ENCODE results near the gene JMJD4. TPM values are rescaled to one million over a fixed set of nuclear protein-coding genes. Genes with fewer than 3 reads are reported as not detected.

JMJD4 gene
- polyA plus RNA-seq, 1 donor (not counting 4 experiments of a cell fraction or from before 2014, with no cell fraction given) = 19.5 TPM

GRCh38 chr1:227778401-227778947 is 43.4 kb upstream of the JMJD4 start:
- Histone ChIP-seq H3K4me2 (ENCODE audit: control insufficient read depth, extremely low read depth, insufficient read depth, low read depth, low read length) (no peak overlapping the region), H3K4me3 (ENCODE audit: control insufficient read depth in 2 of 3, extremely low read depth in 1 of 3, insufficient read depth in 2 of 3, low read depth in 1 of 3, low read length in 3 of 3) (no peak overlapping the region), H3K79me2 (ENCODE audit: control insufficient read depth, insufficient read depth, low read length) (no peaks in the 10 kb centered on the region), H2AFZ (ENCODE audit: control insufficient read depth, low read length) (no peak overlapping the region), H3K9me3 (ENCODE audit: control insufficient read depth, low read depth, low read length) (no peaks in the 10 kb centered on the region), H4K20me1 (ENCODE audit: control insufficient read depth, extremely low read depth, insufficient read depth, low read length) (no peaks in the 10 kb centered on the region), H3K27ac (ENCODE audit: control insufficient read depth, insufficient read depth, low read length) (no peak overlapping the region), H3K4me1 (ENCODE audit: control insufficient read depth, extremely low read depth, insufficient read depth, low read length) (no peaks in the 10 kb centered on the region), H3K9me1 (ENCODE audit: control insufficient read depth, extremely low read depth, insufficient read depth, low read length) (no peaks in the 10 kb centered on the region), H3K36me3 (ENCODE audit: control insufficient read depth in 2 of 2, extremely low read depth in 1 of 2, insufficient read depth in 2 of 2, low read length in 2 of 2) (peaks cover 8 to 10% of the 10 kb centered on the region in 2 experiments), H3K27me3 (ENCODE audit: control insufficient read depth, extremely low read depth, insufficient read depth, low read length) (no peaks in the 10 kb centered on the region), H3K9ac (ENCODE audit: control insufficient read depth, extremely low read depth, insufficient read depth, low read length) (no peak overlapping the region)
- DNase-seq (ENCODE audit: low read depth, low spot score) (no peak), FAIRE-seq (no peak)
- no peak for TF ChIP-seq CTCF (optimal IDR thresholded peaks at IDR 0.05 in 1 of 3, IDR thresholded peaks at IDR 0.05 in 1 of 3, conservative IDR thresholded peaks at IDR 0.05 in 1 of 3; ENCODE audit: extremely low read depth in 1 of 3, insufficient read depth in 2 of 3, low read length in 3 of 3)
- TF ChIP-seq EZH2 (IDR thresholded peaks at IDR 0.05; ENCODE audit: low read length) = no peak
- dilution Hi-C loops (cut with MboI; ENCODE audit: extremely low pct_ligation_motif_present, low sequenced_read_pairs) = no loop called here

DNA sequence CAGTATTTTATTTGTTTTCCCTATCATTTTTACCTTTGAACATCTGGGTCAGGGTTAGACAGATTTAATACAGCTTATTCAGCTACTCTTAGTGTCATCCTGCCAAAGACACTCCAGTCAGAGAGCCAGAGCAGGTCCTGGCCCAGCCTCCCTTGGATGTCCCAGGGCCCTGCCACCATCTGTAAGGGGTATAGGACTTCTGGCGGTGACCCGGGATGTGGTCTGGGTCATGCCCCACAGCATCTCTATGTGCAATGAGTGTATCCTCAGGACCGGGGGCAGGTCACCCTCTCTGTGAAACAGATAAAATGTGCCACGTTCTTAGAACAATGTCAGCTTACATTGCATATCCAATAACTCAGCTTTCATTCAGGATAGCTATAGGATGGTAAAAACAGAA is 42.5 kb upstream of the JMJD4 start:
- H3K9me3 ChIP-seq (ENCODE audit: control insufficient read depth, low read depth, low read length) = no peaks in the 10 kb centered on the region
- no peaks in the 10 kb centered on the region for H3K9me1 ChIP-seq (ENCODE audit: control insufficient read depth, extremely low read depth, insufficient read depth, low read length)
- dilution Hi-C loops (cut with MboI; ENCODE audit: extremely low pct_ligation_motif_present, low sequenced_read_pairs) = no loop called here
- no peak for FAIRE-seq
- DNase-seq (ENCODE audit: low read depth, low spot score) = no peak
- H3K4me1 ChIP-seq (ENCODE audit: control insufficient read depth, extremely low read depth, insufficient read depth, low read length) = no peaks in the 10 kb centered on the region
- H3K9ac ChIP-seq (ENCODE audit: control insufficient read depth, extremely low read depth, insufficient read depth, low read length) = no peak overlapping the region
- H2AFZ ChIP-seq (ENCODE audit: control insufficient read depth, low read length) = no peak overlapping the region
- no peaks in the 10 kb centered on the region for H4K20me1 ChIP-seq (ENCODE audit: control insufficient read depth, extremely low read depth, insufficient read depth, low read length)
- H3K4me3 ChIP-seq (ENCODE audit: control insufficient read depth in 2 of 3, extremely low read depth in 1 of 3, insufficient read depth in 2 of 3, low read depth in 1 of 3, low read length in 3 of 3) = no peak overlapping the region
- no peak overlapping the region for H3K4me2 ChIP-seq (ENCODE audit: control insufficient read depth, extremely low read depth, insufficient read depth, low read depth, low read length)
- no peak overlapping the region for H3K27ac ChIP-seq (ENCODE audit: control insufficient read depth, insufficient read depth, low read length)
- H3K79me2 ChIP-seq (ENCODE audit: control insufficient read depth, insufficient read depth, low read length) = no peaks in the 10 kb centered on the region
- H3K27me3 ChIP-seq (ENCODE audit: control insufficient read depth, extremely low read depth, insufficient read depth, low read length) = no peaks in the 10 kb centered on the region
- TF ChIP-seq EZH2 (IDR thresholded peaks at IDR 0.05; ENCODE audit: low read length) (no peak), CTCF (optimal IDR thresholded peaks at IDR 0.05 in 1 of 3, IDR thresholded peaks at IDR 0.05 in 1 of 3, conservative IDR thresholded peaks at IDR 0.05 in 1 of 3; ENCODE audit: extremely low read depth in 1 of 3, insufficient read depth in 2 of 3, low read length in 3 of 3) (no peak)
- peaks cover 8 to 10% of the 10 kb centered on the region in 2 experiments for H3K36me3 ChIP-seq (ENCODE audit: control insufficient read depth in 2 of 2, extremely low read depth in 1 of 2, insufficient read depth in 2 of 2, low read length in 2 of 2)
